HepG2 (cell line): ENCODE data around the gene C10orf53.

ENCODE experiments used
- ATF2 ChIP-seq: sonication (generic); formaldehyde crosslinking; IDR thresholded peaks from 2 replicates; pipeline ENCODE4 v1.4.0; 2020; ENCODE audit warnings: missing genetic modification reagents
- CTCF ChIP-seq: sonication (generic); formaldehyde crosslinking; IDR thresholded peaks from 2 replicates; pipeline ENCODE4 v1.5.0; 2020; ENCODE audit warnings: mild to moderate bottlenecking, missing genetic modification reagents, moderate library complexity
- POLR2A ChIP-seq, 2 experiments: IDR thresholded peaks; 2 replicates each; pipeline ENCODE4 v1.6.1; 2011; ENCODE audit warnings: low read depth in 2 of 2, low read length in 2 of 2, mild to moderate bottlenecking in 1 of 2, moderate library complexity in 1 of 2; ENCODE audit not compliant: insufficient read depth in 1 of 2
- RFX5 ChIP-seq: IDR thresholded peaks from 2 replicates; pipeline ENCODE4 v1.6.1; 2011; ENCODE audit warnings: low read depth, low read length, improper control_type of control experiment
- ZGPAT ChIP-seq: IDR thresholded peaks from 2 replicates; pipeline ENCODE4 v1.6.1; 2016; ENCODE audit warnings: mild to moderate bottlenecking
- ZMYM2 ChIP-seq: sonication (generic); formaldehyde crosslinking; IDR thresholded peaks from 2 replicates; pipeline ENCODE4 v1.8.0; 2022; ENCODE audit warnings: mild to moderate bottlenecking, missing genetic modification reagents
- ZNF639 ChIP-seq: conservative IDR thresholded peaks from 2 replicates; pipeline ENCODE4 v1.6.1; 2018; ENCODE audit warnings: missing genetic modification reagents

DNA sequence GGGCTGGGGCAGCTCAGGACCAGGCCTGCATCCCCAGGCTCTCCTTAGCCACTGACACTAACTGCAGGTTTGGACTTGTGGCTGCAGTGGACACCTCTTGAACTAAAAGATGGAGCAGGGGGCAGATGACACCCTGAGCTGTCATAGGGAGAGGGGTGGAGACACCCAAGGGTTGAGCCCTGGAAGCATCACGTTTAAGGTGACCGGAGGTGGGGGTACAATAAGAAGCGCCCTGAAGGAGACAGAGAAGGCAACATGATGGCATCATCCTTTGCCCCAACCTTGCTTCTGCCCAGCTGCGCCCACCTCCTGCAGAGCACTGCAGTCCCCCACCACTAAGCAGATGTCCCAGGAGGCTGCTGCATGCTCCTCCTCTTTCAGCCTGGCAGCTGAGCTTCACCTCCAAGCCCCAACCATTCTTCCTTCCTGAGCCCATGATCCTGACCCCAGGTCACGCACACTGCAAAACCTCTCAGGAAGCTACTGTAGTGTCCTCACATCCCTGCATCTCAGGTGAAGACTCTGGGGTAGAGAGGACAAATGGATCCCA is 57.2 kb downstream of the C10orf53 start:
- TF ChIP-seq POLR2A (IDR thresholded peaks at IDR 0.05; ENCODE audit: insufficient read depth in 1 of 2, low read depth in 2 of 2, low read length in 2 of 2): no peak
- TF ChIP-seq CTCF (CRISPR knock-in tag): no peak
- TF ChIP-seq ZMYM2 (CRISPR knock-in tag): no peak
- no peak for TF ChIP-seq ATF2
- no peak for TF ChIP-seq ZGPAT (CRISPR knock-in tag)
- TF ChIP-seq RFX5: no peak
- no peak for TF ChIP-seq ZNF639 (CRISPR knock-in tag)
